Endodermal cell (in vitro differentiated cells): ENCODE data around the gene NFE2L2. TPM values are rescaled to one million over a fixed set of nuclear protein-coding genes. Genes with fewer than 3 reads are reported as not detected.
A peak's percentile ranks its signal among the peaks of the same experiment; 100 is the strongest.

Experiments
- DNase-seq: peaks from one replicate; pipeline ENCODE4 v3.0.0-alpha.2; 2017
- H3K27ac ChIP-seq: 2 replicates; pipeline ENCODE4 v1.5.1; 2013; ENCODE audit warnings: mild to moderate bottlenecking, low read depth, low read length, moderate library complexity
- H3K27me3 ChIP-seq: 2 replicates; pipeline ENCODE4 v1.6.1; 2013; ENCODE audit warnings: mild to moderate bottlenecking, low read length, moderate library complexity; ENCODE audit not compliant: insufficient read depth, control insufficient read depth, poor library complexity, severe bottlenecking
- H3K36me3 ChIP-seq: 2 replicates; pipeline ENCODE4 v1.7.0; 2013; ENCODE audit warnings: mild to moderate bottlenecking, low read length, moderate library complexity; ENCODE audit not compliant: control insufficient read depth, insufficient read depth
- H3K4me1 ChIP-seq: one replicate; pipeline ENCODE4 v1.7.0; 2013; ENCODE audit warnings: low read length; ENCODE audit not compliant: control insufficient read depth, insufficient read depth
- H3K4me3 ChIP-seq: 2 replicates; pipeline ENCODE4 v1.5.1; 2013; ENCODE audit warnings: mild to moderate bottlenecking, low read length, moderate library complexity
- H3K9ac ChIP-seq: 2 replicates; pipeline ENCODE4 v1.6.1; 2013; ENCODE audit warnings: mild to moderate bottlenecking, low read length, moderate library complexity; ENCODE audit not compliant: poor library complexity, severe bottlenecking; ENCODE audit errors: extremely low read depth
- H3K9me3 ChIP-seq: 2 replicates; pipeline ENCODE4 v1.6.1; 2013; ENCODE audit warnings: mild to moderate bottlenecking, low read length, moderate library complexity; ENCODE audit not compliant: control insufficient read depth
- H3K27ac Mint-ChIP-seq: 2 replicates; pipeline ENCODE4 v1.8.0; 2020; ENCODE audit warnings: mixed read lengths
- H3K27me3 Mint-ChIP-seq: 2 replicates; pipeline ENCODE4 v1.8.0; 2021; ENCODE audit warnings: mild to moderate bottlenecking, mixed read lengths; ENCODE audit not compliant: insufficient read depth
- H3K36me3 Mint-ChIP-seq: 2 replicates; pipeline ENCODE4 v1.8.0; 2020; ENCODE audit warnings: low read depth, mixed read lengths
- H3K4me1 Mint-ChIP-seq: 2 replicates; pipeline ENCODE4 v1.8.0; 2020; ENCODE audit warnings: mixed read lengths
- H3K4me3 Mint-ChIP-seq: 2 replicates; pipeline ENCODE4 v1.8.0; 2020; ENCODE audit warnings: mild to moderate bottlenecking, moderate library complexity, mixed read lengths
- H3K9me3 Mint-ChIP-seq: 2 replicates; pipeline ENCODE4 v1.8.0; 2020; ENCODE audit warnings: mild to moderate bottlenecking, mixed read lengths
- WGBS, 2 experiments: methylation state at CpG; one replicate each; pipeline versions ENCODE4 v1.1.5 to v1.1.7; 2013; ENCODE audit warnings: missing lambda C conversion rate in 2 of 2, mixed read lengths in 1 of 2; ENCODE audit not compliant: insufficient coverage in 1 of 2, insufficient read length in 1 of 2; 5-methylcytosine and 5-hydroxymethylcytosine counted together
- total RNA-seq, 2 donors: library from RNA; stranded (reverse); fragmentation: NEBNext Ultra II Directional in 1 of 2; extraction: Animal tissue kit (Norgen Biotek cat#: 25700) in 1 of 2; gene quantifications; 2 replicates in 1 of 2; 3 replicates in 1 of 2; pipeline ENCODE4 v1.2.1, GENCODE V29; 2021
- TF ChIP-seq, protein P1 (sequence below): fragments of 200-600 bp; sonication (generic); conservative IDR thresholded peaks from 2 replicates; pipeline ENCODE4 v1.5.0; 2021; ENCODE audit warnings: antibody characterized with exemption, mild to moderate bottlenecking

NFE2L2 gene
- total RNA-seq, 2 donors from 2014 or later = 59.0 to 59.1 TPM

DNA sequence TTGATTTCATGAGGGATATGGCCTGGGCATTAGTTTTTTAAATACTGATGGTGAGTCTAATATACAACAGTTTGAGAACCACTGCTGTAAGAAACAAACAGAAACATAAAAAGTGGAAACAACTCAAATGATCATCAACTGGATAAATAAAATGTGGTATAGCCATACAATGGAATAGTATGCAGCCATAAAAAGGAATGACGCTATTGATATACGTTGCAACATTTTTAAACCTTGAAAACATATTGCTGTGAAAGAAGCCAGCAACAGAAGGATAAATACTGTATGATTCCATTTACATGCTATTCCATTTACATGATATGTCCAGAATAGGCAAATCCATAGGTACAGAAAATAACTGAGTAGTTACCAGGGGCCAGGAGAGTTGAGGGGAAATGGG, 6.5 kb downstream of the NFE2L2 start:
- H3K27me3 Mint-ChIP-seq = no peaks in the 10 kb centered on the region
- no peak overlapping the region for H3K27ac ChIP-seq
- no peak overlapping the region for H3K9ac ChIP-seq
- no peak overlapping the region for H3K27ac Mint-ChIP-seq
- no peak overlapping the region for H3K4me3 Mint-ChIP-seq
- TF ChIP-seq, protein P1, sequence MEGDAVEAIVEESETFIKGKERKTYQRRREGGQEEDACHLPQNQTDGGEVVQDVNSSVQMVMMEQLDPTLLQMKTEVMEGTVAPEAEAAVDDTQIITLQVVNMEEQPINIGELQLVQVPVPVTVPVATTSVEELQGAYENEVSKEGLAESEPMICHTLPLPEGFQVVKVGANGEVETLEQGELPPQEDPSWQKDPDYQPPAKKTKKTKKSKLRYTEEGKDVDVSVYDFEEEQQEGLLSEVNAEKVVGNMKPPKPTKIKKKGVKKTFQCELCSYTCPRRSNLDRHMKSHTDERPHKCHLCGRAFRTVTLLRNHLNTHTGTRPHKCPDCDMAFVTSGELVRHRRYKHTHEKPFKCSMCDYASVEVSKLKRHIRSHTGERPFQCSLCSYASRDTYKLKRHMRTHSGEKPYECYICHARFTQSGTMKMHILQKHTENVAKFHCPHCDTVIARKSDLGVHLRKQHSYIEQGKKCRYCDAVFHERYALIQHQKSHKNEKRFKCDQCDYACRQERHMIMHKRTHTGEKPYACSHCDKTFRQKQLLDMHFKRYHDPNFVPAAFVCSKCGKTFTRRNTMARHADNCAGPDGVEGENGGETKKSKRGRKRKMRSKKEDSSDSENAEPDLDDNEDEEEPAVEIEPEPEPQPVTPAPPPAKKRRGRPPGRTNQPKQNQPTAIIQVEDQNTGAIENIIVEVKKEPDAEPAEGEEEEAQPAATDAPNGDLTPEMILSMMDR = no peak
- H3K36me3 ChIP-seq = peaks cover 45% of the 10 kb centered on the region
- peaks cover 16% of the 10 kb centered on the region for H3K4me1 ChIP-seq
- DNase-seq = no peak
- H3K27me3 ChIP-seq = no peaks in the 10 kb centered on the region
- H3K4me3 ChIP-seq = peak overlapping the region; percentile 61
- 98 to 100% methylated on average over 2 of the region's 2 CpGs for WGBS, 2 experiments
- H3K9me3 ChIP-seq = peaks cover 21% of the 10 kb centered on the region
- peaks cover 34% of the 10 kb centered on the region for H3K36me3 Mint-ChIP-seq
- H3K9me3 Mint-ChIP-seq = peaks cover 25% of the 10 kb centered on the region
- peaks cover 50% of the 10 kb centered on the region for H3K4me1 Mint-ChIP-seq

DNA sequence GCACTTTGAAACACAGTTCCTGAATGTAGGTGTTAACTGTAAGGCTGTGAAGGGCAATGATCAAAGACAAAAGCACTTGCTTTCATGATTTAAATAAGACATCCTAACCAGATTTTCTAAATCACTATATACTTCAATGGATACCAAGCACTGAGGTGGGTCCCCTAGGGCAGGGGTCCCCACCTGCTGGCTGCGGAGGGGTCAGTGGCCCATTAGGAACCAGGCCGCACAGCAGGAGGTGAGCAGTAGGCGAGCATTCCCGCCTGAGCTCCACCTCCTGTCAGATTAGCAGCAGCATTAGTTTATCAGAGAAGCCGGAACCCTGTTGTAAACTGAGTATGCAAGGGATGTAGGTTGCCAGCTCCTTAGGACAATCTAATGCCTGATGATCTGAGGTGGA, 7.1 kb downstream of the NFE2L2 start:
- Histone ChIP-seq H3K27ac (no peak overlapping the region), H3K27me3 (no peaks in the 10 kb centered on the region), H3K9ac (no peak overlapping the region), H3K4me1 (peaks cover 16% of the 10 kb centered on the region), H3K4me3 (no peak overlapping the region), H3K9me3 (peaks cover 21% of the 10 kb centered on the region), H3K36me3 (peaks cover 45% of the 10 kb centered on the region)
- WGBS, 2 experiments = 87 to 94% methylated on average over 2 to 5 of the region's 5 CpGs
- no peaks in the 10 kb centered on the region for H3K27me3 Mint-ChIP-seq
- peaks cover 52% of the 10 kb centered on the region for H3K4me1 Mint-ChIP-seq
- H3K36me3 Mint-ChIP-seq = peaks cover 34% of the 10 kb centered on the region
- H3K9me3 Mint-ChIP-seq = peaks cover 25% of the 10 kb centered on the region
- no peak overlapping the region for H3K27ac Mint-ChIP-seq
- TF ChIP-seq, protein P1 = no peak
- no peak for DNase-seq
- H3K4me3 Mint-ChIP-seq = no peak overlapping the region

DNA sequence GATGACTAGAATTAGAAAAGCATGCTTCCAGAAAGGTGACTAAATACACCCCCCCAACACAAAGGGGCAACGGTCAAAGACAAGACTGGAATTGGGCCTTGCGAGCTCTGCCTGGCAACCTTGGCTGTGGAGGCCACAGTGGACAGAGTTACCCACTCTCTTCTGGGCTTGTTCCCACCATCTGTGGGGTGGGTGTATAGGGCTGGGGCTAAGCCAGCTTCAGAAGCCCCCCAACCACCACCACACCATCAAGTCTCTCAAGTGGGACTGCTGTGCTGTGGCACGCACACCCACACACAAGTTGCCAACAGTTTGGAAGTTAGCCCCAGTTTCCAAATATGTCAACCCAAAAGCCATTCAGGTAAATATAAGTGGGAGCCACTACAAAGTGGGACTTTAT, 7.8 kb downstream of the NFE2L2 start:
- peaks cover 45% of the 10 kb centered on the region for H3K36me3 ChIP-seq
- WGBS, 2 experiments = 82% methylated on average over 3 of the region's 3 CpGs; no CpG with 5 or more reads in 1 of the 2 experiments
- H3K4me1 ChIP-seq = peaks cover 16% of the 10 kb centered on the region
- no peaks in the 10 kb centered on the region for H3K27me3 ChIP-seq
- no peak overlapping the region for H3K27ac ChIP-seq
- no peak for DNase-seq
- TF ChIP-seq, protein P1 = no peak
- no peak overlapping the region for H3K4me3 ChIP-seq
- Mint-ChIP-seq H3K36me3 (peaks cover 40% of the 10 kb centered on the region), H3K27me3 (no peaks in the 10 kb centered on the region), H3K4me1 (peaks cover 47% of the 10 kb centered on the region), H3K4me3 (no peak overlapping the region), H3K27ac (no peak overlapping the region), H3K9me3 (peaks cover 25% of the 10 kb centered on the region)
- H3K9ac ChIP-seq = no peak overlapping the region
- H3K9me3 ChIP-seq = peaks cover 21% of the 10 kb centered on the region
